Endometrial microvascular endothelial cells (primary cell): Measurements from ENCODE around the gene GNPNAT1. TPM values are rescaled to one million over a fixed set of nuclear protein-coding genes. Genes with fewer than 3 reads are reported as not detected.

Experiments
- in situ Hi-C: cut with HindIII; loops from 2 replicates; pipeline ENCODE4 v1.10.0; 2017; ENCODE audit warnings: low sequenced_read_pairs, low pct_unique_long_range_greater_than_20kb; ENCODE audit errors: inconsistent ontology term
- total RNA-seq: library from RNA; depleted of rRNA; stranded (reverse); fragments of >200 nt; gene quantifications from one replicate; pipeline ENCODE4 v1.2.3, GENCODE V29; 2015; ENCODE audit errors: inconsistent ontology term

The GNPNAT1 gene
- 47.3 TPM for total RNA-seq

- in situ Hi-C loops = no loop called here
These were observed at the start of gene GNPNAT1 for GRCh38 chr14:52791223-52792096. TSS of gene GNPNAT1 (minus strand) at chr14:52791607. CDS start at chr14:52784650, 6,957 bp downstream.

GRCh38 chr14:52840877-52841276 is 49.5 kb upstream of the GNPNAT1 start:
- in situ Hi-C loops = no loop called here

- in situ Hi-C loops = no loop called here
These were observed 46.0 kb upstream of the GNPNAT1 start for GRCh38 chr14:52837451-52837850.

GRCh38 chr14:52836063-52836462 is 44.7 kb upstream of the GNPNAT1 start:
- in situ Hi-C loops = no loop called here

- in situ Hi-C loops = no loop called here
These were observed 43.9 kb upstream of the GNPNAT1 start for GRCh38 chr14:52835122-52835903.

- in situ Hi-C loops = no loop called here
These were observed 43.0 kb upstream of the GNPNAT1 start for GRCh38 chr14:52834440-52834842.

- in situ Hi-C loops = no loop called here
These were observed 42.5 kb upstream of the GNPNAT1 start for GRCh38 chr14:52833891-52834290.

GRCh38 chr14:52829527-52830185 is 38.2 kb upstream of the GNPNAT1 start:
- in situ Hi-C loops = no loop called here

GRCh38 chr14:52827426-52827825 is 36.0 kb upstream of the GNPNAT1 start:
- in situ Hi-C loops = no loop called here

GRCh38 chr14:52825085-52825484 is 33.7 kb upstream of the GNPNAT1 start:
- in situ Hi-C loops = no loop called here

- in situ Hi-C loops = no loop called here
These were observed 33.1 kb upstream of the GNPNAT1 start for GRCh38 chr14:52824462-52824861.

- in situ Hi-C loops = no loop called here
These were observed 30.4 kb upstream of the GNPNAT1 start for GRCh38 chr14:52821805-52822250.

- in situ Hi-C loops = no loop called here
These were observed 16.7 kb upstream of the GNPNAT1 start for GRCh38 chr14:52808101-52808500.

GRCh38 chr14:52806115-52806514 is 14.7 kb upstream of the GNPNAT1 start:
- in situ Hi-C loops = no loop called here

GRCh38 chr14:52802597-52802996 is 11.2 kb upstream of the GNPNAT1 start:
- in situ Hi-C loops = no loop called here

GRCh38 chr14:52801014-52801712 is 9.8 kb upstream of the GNPNAT1 start:
- in situ Hi-C loops = no loop called here

GRCh38 chr14:52798826-52799225 is 7.4 kb upstream of the GNPNAT1 start:
- in situ Hi-C loops = no loop called here

GRCh38 chr14:52797653-52798052 is 6.2 kb upstream of the GNPNAT1 start:
- in situ Hi-C loops = no loop called here

GRCh38 chr14:52793061-52793460 is 1.7 kb upstream of the GNPNAT1 start:
- in situ Hi-C loops = no loop called here
